ENCODE data around the gene ST6GAL1.

ST6GAL1 gene

DNA sequence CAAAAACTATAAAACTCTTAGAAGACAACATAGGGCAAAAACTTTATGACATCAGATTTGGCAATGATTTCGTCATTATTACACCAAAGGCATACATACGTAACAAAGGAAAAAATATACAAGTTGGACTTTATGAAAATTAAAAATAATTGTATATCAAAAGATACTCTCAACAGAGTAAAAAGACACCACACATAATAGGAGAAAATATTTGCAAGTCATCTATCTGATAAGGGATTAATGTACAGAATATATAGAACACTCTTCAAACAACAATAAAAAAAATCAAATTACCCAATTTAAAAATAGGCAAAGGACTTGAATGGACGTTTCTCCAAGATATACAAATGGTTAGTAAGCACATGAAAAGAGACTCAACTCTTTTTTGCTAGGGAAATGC lies 131.4 kb downstream of the ST6GAL1 start:
- TF ChIP-seq, protein P1, sequence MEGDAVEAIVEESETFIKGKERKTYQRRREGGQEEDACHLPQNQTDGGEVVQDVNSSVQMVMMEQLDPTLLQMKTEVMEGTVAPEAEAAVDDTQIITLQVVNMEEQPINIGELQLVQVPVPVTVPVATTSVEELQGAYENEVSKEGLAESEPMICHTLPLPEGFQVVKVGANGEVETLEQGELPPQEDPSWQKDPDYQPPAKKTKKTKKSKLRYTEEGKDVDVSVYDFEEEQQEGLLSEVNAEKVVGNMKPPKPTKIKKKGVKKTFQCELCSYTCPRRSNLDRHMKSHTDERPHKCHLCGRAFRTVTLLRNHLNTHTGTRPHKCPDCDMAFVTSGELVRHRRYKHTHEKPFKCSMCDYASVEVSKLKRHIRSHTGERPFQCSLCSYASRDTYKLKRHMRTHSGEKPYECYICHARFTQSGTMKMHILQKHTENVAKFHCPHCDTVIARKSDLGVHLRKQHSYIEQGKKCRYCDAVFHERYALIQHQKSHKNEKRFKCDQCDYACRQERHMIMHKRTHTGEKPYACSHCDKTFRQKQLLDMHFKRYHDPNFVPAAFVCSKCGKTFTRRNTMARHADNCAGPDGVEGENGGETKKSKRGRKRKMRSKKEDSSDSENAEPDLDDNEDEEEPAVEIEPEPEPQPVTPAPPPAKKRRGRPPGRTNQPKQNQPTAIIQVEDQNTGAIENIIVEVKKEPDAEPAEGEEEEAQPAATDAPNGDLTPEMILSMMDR (IDR thresholded peaks at IDR 0.05) = no peak
- Histone ChIP-seq H3K4me1 (ENCODE audit: control insufficient read depth in 1 of 2, insufficient read depth in 1 of 2, low read depth in 1 of 2, low read length in 1 of 2) (peaks cover 0 to 4% of the 10 kb centered on the region in 2 experiments), H3K27me3 (no peaks in the 10 kb centered on the region), H3K4me3 (ENCODE audit: low read depth in 1 of 2, low read length in 1 of 2) (no peak overlapping the region), H3K36me3 (peaks cover 40% of the 10 kb centered on the region), H3K9me3 (no peaks in the 10 kb centered on the region), H3K27ac (no peak overlapping the region)

DNA sequence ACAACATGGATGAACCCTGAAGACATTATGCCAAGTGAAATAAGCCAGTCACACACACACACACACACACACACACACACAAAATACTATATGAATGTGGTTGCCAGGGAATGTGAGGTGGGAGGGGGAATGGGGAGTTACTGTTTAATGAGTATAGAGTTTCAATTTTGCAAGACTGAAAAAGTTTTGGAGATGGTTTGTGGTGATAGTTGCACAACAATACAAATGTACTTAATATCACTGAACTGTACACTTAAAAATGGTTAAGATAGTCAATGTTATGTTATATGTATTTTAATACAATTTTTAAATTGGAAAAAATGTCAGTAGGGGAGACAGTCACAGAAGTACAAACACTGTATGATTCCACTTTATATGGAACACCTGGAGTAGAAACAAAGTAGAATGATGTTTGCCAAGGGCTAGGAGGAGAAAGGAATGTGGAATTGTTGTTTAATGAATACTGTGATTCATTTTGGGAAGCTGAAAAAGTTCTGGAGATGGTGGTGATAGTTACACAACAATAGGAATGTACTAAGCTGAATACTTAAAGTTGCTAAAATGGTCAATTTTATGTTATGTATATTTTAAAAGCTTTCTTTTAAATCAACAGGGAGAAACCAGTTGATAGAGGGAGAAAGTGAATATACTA lies 132.3 kb downstream of the ST6GAL1 start:
- Histone ChIP-seq H3K9me3 (no peaks in the 10 kb centered on the region), H3K27ac (no peak overlapping the region), H3K4me3 (ENCODE audit: low read depth in 1 of 2, low read length in 1 of 2) (no peak overlapping the region), H3K27me3 (no peaks in the 10 kb centered on the region), H3K36me3 (peaks cover 43% of the 10 kb centered on the region), H3K4me1 (ENCODE audit: control insufficient read depth in 1 of 2, insufficient read depth in 1 of 2, low read depth in 1 of 2, low read length in 1 of 2) (peaks cover 0 to 4% of the 10 kb centered on the region in 2 experiments)
- TF ChIP-seq, protein P1 (IDR thresholded peaks at IDR 0.05) = no peak

DNA sequence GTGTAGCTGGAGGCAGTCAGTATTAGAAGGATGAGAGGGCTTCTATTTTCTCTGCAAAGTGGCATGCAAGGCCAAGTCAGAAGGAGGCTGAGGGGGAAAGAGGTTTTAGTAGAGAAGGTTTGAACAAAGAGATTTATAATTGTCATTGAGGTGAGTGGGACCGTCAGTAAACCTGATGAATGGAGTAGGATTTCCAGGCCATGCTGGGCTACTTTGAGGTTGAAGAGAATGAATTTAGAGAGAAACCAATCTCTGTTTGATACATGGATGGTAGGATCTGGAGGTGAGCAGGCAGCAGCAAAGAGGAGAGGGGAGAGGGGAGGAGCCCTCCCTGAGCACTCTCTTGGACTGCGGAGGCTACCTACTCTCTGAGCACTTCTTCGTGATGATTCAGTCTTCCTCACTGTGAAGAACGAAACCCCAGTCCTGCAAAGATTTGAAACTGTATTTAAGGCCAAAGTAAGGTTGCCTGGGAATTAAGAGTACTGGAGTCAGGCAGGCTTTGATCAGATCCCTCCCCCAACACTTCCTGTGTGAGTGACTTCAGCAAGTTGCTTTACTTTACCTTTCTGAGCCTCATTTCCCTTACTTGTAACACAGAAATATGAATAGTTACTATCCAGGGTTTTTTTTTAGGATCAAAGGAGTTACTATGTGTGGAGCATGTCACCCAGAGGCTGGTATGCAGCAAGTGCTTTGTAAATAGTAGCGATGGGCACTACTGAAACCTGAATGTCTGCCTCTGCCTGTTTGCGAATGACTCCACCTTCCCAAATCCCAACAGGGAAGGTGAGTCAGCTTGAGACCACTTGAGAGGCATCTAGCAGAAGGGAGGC lies 133.2 kb downstream of the ST6GAL1 start:
- Histone ChIP-seq H3K9me3 (no peaks in the 10 kb centered on the region), H3K4me3 (ENCODE audit: low read depth in 1 of 2, low read length in 1 of 2) (no peak overlapping the region), H3K27ac (no peak overlapping the region), H3K36me3 (peaks cover 47% of the 10 kb centered on the region), H3K4me1 (ENCODE audit: control insufficient read depth in 1 of 2, insufficient read depth in 1 of 2, low read depth in 1 of 2, low read length in 1 of 2) (peaks cover 0 to 4% of the 10 kb centered on the region in 2 experiments), H3K27me3 (no peaks in the 10 kb centered on the region)
- TF ChIP-seq, protein P1 (IDR thresholded peaks at IDR 0.05) = no peak

DNA sequence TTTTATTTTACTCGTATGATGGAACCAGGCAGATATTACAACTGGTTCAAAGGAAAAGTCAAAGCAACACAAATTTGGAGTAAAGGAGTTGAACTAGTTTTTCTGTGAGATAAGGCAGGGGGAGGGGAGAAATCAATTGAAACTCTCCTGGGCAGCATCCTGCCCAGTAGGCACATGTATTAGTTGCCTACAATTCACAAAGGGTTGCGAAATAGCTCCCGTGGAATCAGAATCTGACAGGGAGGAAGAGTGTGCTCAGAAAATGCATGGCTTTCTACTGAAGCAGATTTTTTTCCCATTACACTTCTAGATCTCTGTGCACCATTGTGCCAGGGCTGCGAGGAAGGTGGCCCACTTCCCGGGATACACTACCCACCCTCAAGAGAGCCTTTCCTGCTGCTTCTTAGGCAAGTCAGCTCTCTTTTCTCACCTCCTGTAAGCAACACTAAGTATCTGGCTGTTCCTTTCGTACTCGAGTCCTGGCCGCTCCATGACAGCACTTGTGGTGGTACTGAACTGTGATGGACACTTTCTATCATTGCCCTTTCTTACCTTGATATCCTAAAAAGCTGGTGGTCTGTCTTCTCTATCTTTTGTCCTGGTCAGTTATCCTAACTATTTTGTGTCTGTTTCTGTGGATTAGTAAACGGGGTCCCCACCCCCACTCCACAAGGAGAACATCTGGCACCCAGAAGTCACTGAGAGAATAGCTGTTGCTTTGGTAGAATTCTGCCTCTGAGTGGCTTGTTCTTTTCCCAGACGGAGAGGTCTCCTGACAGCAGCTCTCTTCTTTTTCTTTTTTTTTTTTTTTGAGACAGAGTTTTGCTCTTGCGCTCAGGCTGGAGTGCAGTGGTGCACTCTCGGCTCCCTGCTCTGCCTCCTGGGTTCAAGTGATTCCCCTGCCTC lies 134.1 kb downstream of the ST6GAL1 start:
- no peaks in the 10 kb centered on the region for H3K27me3 ChIP-seq
- no peaks in the 10 kb centered on the region for H3K9me3 ChIP-seq
- no peak overlapping the region for H3K27ac ChIP-seq
- H3K4me1 ChIP-seq (ENCODE audit: control insufficient read depth in 1 of 2, insufficient read depth in 1 of 2, low read depth in 1 of 2, low read length in 1 of 2) = peaks cover 0 to 4% of the 10 kb centered on the region in 2 experiments
- peaks cover 40% of the 10 kb centered on the region for H3K36me3 ChIP-seq
- no peak overlapping the region for H3K4me3 ChIP-seq (ENCODE audit: low read depth in 1 of 2, low read length in 1 of 2)
- TF ChIP-seq, protein P1 (IDR thresholded peaks at IDR 0.05) = no peak

DNA sequence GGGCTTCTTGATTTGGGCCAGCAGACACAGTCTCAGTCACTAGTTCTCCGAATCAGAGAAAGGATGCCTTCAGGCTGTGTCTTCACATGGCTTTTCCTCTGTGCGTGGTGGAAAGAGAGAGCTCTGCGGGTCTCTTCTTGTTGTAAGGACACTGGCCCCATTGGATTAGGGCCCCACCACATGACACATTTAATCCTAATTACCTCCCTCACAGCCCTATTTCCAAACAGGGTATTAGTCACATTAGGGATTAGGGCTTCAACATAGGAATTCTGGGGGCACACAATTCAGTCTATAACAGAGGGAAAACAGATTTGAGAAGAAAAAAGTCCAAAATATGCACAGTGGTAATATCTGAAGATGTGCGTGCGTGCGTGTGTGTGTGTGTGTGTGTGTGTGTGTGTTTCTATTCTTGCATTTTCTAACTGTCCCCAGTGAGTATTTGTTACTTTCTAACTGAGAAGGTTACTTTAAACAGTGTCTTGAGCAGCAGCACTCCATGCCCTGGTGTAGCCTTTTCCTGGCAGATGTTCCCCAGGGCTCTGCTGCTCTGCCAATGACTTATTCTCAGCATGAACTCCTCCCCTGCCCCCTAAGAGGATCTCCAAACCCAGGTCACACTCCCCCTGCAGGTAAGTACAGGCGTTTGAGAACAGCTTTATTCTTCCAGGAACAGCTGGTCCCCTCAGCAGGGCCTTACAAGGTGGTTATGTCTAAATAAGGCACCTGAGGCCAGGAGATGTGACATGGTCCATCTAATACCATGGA lies 136.1 kb downstream of the ST6GAL1 start:
- H3K9me3 ChIP-seq = no peaks in the 10 kb centered on the region
- H3K27me3 ChIP-seq = no peaks in the 10 kb centered on the region
- H3K4me1 ChIP-seq (ENCODE audit: control insufficient read depth in 1 of 2, insufficient read depth in 1 of 2, low read depth in 1 of 2, low read length in 1 of 2) = peaks cover 0 to 4% of the 10 kb centered on the region in 2 experiments
- peaks cover 43% of the 10 kb centered on the region for H3K36me3 ChIP-seq
- H3K4me3 ChIP-seq (ENCODE audit: low read depth in 1 of 2, low read length in 1 of 2) = no peak overlapping the region
- TF ChIP-seq, protein P1 (IDR thresholded peaks at IDR 0.05) = no peak
- H3K27ac ChIP-seq = no peak overlapping the region

Data from neutrophil (primary cell).